KMS-11 (cell line): ENCODE measurements around the gene ZNF391.

Experiments
- H2AFZ ChIP-seq: fragments of 200-600 bp; sonication (generic); 2 replicates; pipeline ENCODE4 v1.6.1; 2016; ENCODE audit warnings: antibody characterized with exemption, mixed run types, low read depth
- H3K27ac ChIP-seq: fragments of 200-600 bp; sonication (generic); 2 replicates; pipeline ENCODE4 v1.6.1; 2016; ENCODE audit warnings: mild to moderate bottlenecking, mixed run types
- H3K27me3 ChIP-seq: fragments of 200-600 bp; sonication (generic); 2 replicates; pipeline ENCODE4 v1.6.1; 2017; ENCODE audit warnings: mild to moderate bottlenecking, low read depth, mixed run types, moderate library complexity; ENCODE audit not compliant: insufficient read depth
- H3K36me3 ChIP-seq: fragments of 200-600 bp; sonication (generic); 2 replicates; pipeline ENCODE4 v1.6.1; 2017; ENCODE audit warnings: mild to moderate bottlenecking, mixed run types; ENCODE audit not compliant: insufficient read depth
- H3K4me1 ChIP-seq: fragments of 200-600 bp; sonication (generic); 2 replicates; pipeline ENCODE4 v1.6.1; 2016; ENCODE audit warnings: mild to moderate bottlenecking, low read depth, mixed run types; ENCODE audit not compliant: poor library complexity, severe bottlenecking
- H3K4me2 ChIP-seq: fragments of 200-600 bp; sonication (generic); 2 replicates; pipeline ENCODE4 v1.7.0; 2016; ENCODE audit warnings: mild to moderate bottlenecking, mixed run types
- H3K4me3 ChIP-seq: fragments of 200-600 bp; sonication (generic); IDR thresholded peaks from 2 replicates; pipeline ENCODE4 v1.6.1; 2017; ENCODE audit warnings: low read depth, low read length, mixed read lengths; ENCODE audit not compliant: insufficient read depth
- H3K79me2 ChIP-seq: fragments of 200-600 bp; sonication (generic); 2 replicates; pipeline ENCODE4 v1.6.1; 2016; ENCODE audit warnings: low read depth, mixed run types; ENCODE audit not compliant: insufficient read depth
- H3K9ac ChIP-seq: fragments of 200-600 bp; sonication (generic); 2 replicates; pipeline ENCODE4 v1.6.1; 2016; ENCODE audit warnings: mild to moderate bottlenecking, mixed run types
- H4K20me1 ChIP-seq: fragments of 200-600 bp; sonication (generic); 2 replicates; pipeline ENCODE4 v1.6.1; 2016; ENCODE audit warnings: mild to moderate bottlenecking, mixed run types; ENCODE audit not compliant: insufficient read depth
- CTCF ChIP-seq: fragments of 200-600 bp; sonication (generic); conservative IDR thresholded peaks from 2 replicates; pipeline ENCODE4 v1.6.1; 2017; ENCODE audit warnings: low read depth, mild to moderate bottlenecking, antibody characterized with exemption, low read length, moderate library complexity, mixed read lengths

The ZNF391 gene

GRCh38 chr6:27388293-27389197 lies at the start of gene ZNF391:
ZNF391 (plus strand) TSS chr6:27388759; CDS start chr6:27400371, 11,612 bp downstream.
- peak within 1 kb of the TSS; percentile 73 for H3K27ac ChIP-seq
- H3K4me3 ChIP-seq: no peak within 1 kb of the TSS
- TF ChIP-seq CTCF: no peak
- H3K36me3 ChIP-seq: no peaks in the 10 kb centered on the region
- no peaks in the 10 kb centered on the region for H3K27me3 ChIP-seq
- H3K79me2 ChIP-seq: no peaks in the 10 kb centered on the region
- peak within 1 kb of the TSS; percentile 87 for H3K9ac ChIP-seq
- H2AFZ ChIP-seq: peak within 1 kb of the TSS; percentile 80
- H3K4me1 ChIP-seq: peaks cover 11% of the 10 kb centered on the region
- no peaks in the 10 kb centered on the region for H4K20me1 ChIP-seq
- peak within 1 kb of the TSS; percentile 84 for H3K4me2 ChIP-seq

GRCh38 chr6:27352850-27353249 lies 35.7 kb upstream of the ZNF391 start:
- Histone ChIP-seq H3K4me1 (no peaks in the 10 kb centered on the region), H3K36me3 (no peaks in the 10 kb centered on the region), H4K20me1 (no peaks in the 10 kb centered on the region), H3K79me2 (no peaks in the 10 kb centered on the region), H3K27me3 (no peaks in the 10 kb centered on the region), H2AFZ (no peak overlapping the region), H3K4me2 (no peak overlapping the region), H3K27ac (no peak overlapping the region), H3K4me3 (no peak overlapping the region), H3K9ac (no peak overlapping the region)
- TF ChIP-seq CTCF: no peak

- Histone ChIP-seq H3K4me2 (no peak overlapping the region), H3K4me3 (no peak overlapping the region), H3K36me3 (no peaks in the 10 kb centered on the region), H2AFZ (no peak overlapping the region), H3K9ac (no peak overlapping the region), H3K27me3 (no peaks in the 10 kb centered on the region), H3K4me1 (no peaks in the 10 kb centered on the region), H3K79me2 (no peaks in the 10 kb centered on the region), H4K20me1 (no peaks in the 10 kb centered on the region), H3K27ac (no peak overlapping the region)
- TF ChIP-seq CTCF: no peak
Observed at GRCh38 chr6:27358786-27359185, 29.8 kb upstream of the ZNF391 start.

- no peaks in the 10 kb centered on the region for H3K27me3 ChIP-seq
- TF ChIP-seq CTCF: no peak
- H3K4me3 ChIP-seq: no peak overlapping the region
- H3K4me1 ChIP-seq: no peaks in the 10 kb centered on the region
- no peak overlapping the region for H3K4me2 ChIP-seq
- H3K79me2 ChIP-seq: no peaks in the 10 kb centered on the region
- H4K20me1 ChIP-seq: no peaks in the 10 kb centered on the region
- H3K27ac ChIP-seq: no peak overlapping the region
- H3K36me3 ChIP-seq: no peaks in the 10 kb centered on the region
- no peak overlapping the region for H3K9ac ChIP-seq
- H2AFZ ChIP-seq: no peak overlapping the region
Observed at GRCh38 chr6:27359231-27359630, 29.3 kb upstream of the ZNF391 start.
